ENCODE data around the gene ZNF205. TPM values are rescaled to one million over a fixed set of nuclear protein-coding genes. Genes with fewer than 3 reads are reported as not detected.

ZNF205 gene
- polyA plus RNA-seq, 3 donors: 1.0 to 6.7 (median 1.3) TPM

DNA sequence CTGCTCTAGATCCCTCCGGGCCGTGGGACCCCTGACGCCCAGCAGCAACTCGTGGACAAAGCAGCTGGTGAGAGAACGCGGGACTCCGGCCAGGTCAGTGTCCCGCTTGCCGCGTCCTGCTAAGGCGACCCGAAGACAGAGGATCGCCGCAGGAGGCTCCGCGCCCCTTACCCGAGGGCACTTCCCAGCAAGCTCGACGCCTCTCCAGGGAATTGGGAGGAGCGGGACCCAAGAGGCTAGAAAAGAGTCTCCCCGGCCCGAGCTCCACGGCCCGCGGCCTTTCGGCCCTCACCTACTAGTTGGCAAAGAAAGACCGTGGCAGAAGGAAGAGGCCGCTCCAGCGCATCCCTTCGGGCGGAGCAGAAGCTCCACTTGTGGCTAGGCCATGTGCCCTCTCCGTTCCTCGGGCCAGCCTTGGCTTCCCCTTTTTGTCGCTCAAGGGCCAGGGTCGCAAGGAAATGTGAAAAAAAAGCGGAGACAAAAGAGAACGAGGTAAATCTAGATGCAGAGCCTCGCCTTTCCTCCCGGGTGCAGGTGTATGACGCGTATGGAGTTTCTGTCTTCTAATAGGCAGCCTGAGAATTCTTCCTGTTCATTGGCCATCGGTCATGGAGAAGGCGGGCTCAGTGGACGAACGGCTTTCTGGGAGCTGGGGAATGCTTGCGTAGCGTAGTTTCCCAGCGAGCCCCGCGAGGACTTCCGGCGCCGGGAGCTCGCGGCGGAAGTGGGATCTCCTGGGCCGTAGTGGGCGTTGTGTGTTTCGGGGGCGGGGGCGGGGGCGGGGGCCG lies 22.1 kb downstream of the ZNF205 start, which contains the start of gene ZNF213:
Gene ZNF213, plus strand, starts transcription at position 692 of the 788 bp plus-strand sequence. CDS start 2,252 bp downstream, outside the sequence.
- Histone ChIP-seq H4K20me1 (ENCODE audit: insufficient read depth, low read length) (peaks cover 4% of the 10 kb centered on the region), H3K4me3 (replicated peaks in 1 of 3; ENCODE audit: low read depth in 2 of 3, low read length in 3 of 3) (peak within 1 kb of the TSS; percentile 89 to 98 (median 94)), H3K36me3 (replicated peaks in 1 of 2; ENCODE audit: control insufficient read depth in 1 of 2, insufficient read depth in 2 of 2, low read length in 2 of 2) (peaks cover 21 to 27% of the 10 kb centered on the region in 2 donors), H3K27me3 (ENCODE audit: control insufficient read depth in 2 of 2, insufficient read depth in 2 of 2, low read length in 2 of 2) (no peaks in the 10 kb centered on the region), H3K27ac (ENCODE audit: low read depth in 1 of 2, low read length in 2 of 2) (peak within 1 kb of the TSS; percentile 91 to 93), H3K79me2 (ENCODE audit: insufficient read depth, low read length) (peaks cover 42% of the 10 kb centered on the region), H3K4me1 (ENCODE audit: control insufficient read depth in 1 of 2, insufficient read depth in 2 of 2, low read length in 2 of 2) (peaks cover 26 to 36% of the 10 kb centered on the region in 2 donors), H2AFZ (ENCODE audit: insufficient read depth, low read depth, low read length, poor library complexity, severe bottlenecking) (peak within 1 kb of the TSS; percentile 99), H3K9ac (ENCODE audit: insufficient read depth, low read length, poor library complexity, severe bottlenecking) (peak within 1 kb of the TSS; percentile 87), H3K4me2 (replicated peaks; ENCODE audit: extremely low read depth, low read length, poor library complexity, severe bottlenecking) (peak within 1 kb of the TSS; percentile 93), H3K9me3 (replicated peaks in 1 of 2; ENCODE audit: control insufficient read depth in 1 of 2, insufficient read depth in 1 of 2, low read length in 2 of 2) (no peaks in the 10 kb centered on the region)
- intact Hi-C loops (cut with micrococcal nuclease): loop anchor here in 1 of 2 donors (2.0 kb wide), 1 partner anchor 16 kb away; no protein-coding TSS in a partner anchor
- Mint-ChIP-seq H3K9me3 (no peaks in the 10 kb centered on the region), H3K4me1 (peaks cover 33% of the 10 kb centered on the region), H3K27ac (peak within 1 kb of the TSS; percentile 91 to 98 (median 98)), H3K36me3 (peaks cover 19 to 32% of the 10 kb centered on the region in 2 donors), H3K27me3 (ENCODE audit: low read depth in 3 of 3) (peaks cover 0 to 2% (median 0%) of the 10 kb centered on the region in 3 donors), H3K4me3 (peak within 1 kb of the TSS; percentile 97 to 98)
- TF ChIP-seq, protein P1, sequence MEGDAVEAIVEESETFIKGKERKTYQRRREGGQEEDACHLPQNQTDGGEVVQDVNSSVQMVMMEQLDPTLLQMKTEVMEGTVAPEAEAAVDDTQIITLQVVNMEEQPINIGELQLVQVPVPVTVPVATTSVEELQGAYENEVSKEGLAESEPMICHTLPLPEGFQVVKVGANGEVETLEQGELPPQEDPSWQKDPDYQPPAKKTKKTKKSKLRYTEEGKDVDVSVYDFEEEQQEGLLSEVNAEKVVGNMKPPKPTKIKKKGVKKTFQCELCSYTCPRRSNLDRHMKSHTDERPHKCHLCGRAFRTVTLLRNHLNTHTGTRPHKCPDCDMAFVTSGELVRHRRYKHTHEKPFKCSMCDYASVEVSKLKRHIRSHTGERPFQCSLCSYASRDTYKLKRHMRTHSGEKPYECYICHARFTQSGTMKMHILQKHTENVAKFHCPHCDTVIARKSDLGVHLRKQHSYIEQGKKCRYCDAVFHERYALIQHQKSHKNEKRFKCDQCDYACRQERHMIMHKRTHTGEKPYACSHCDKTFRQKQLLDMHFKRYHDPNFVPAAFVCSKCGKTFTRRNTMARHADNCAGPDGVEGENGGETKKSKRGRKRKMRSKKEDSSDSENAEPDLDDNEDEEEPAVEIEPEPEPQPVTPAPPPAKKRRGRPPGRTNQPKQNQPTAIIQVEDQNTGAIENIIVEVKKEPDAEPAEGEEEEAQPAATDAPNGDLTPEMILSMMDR (IDR thresholded peaks at IDR 0.05): no peak
- DNase-seq: peak; percentile 94 to 96 (median 96)
- under 1% methylated on average over 37 of the region's 63 CpGs for WGBS (ENCODE audit: insufficient coverage)

DNA sequence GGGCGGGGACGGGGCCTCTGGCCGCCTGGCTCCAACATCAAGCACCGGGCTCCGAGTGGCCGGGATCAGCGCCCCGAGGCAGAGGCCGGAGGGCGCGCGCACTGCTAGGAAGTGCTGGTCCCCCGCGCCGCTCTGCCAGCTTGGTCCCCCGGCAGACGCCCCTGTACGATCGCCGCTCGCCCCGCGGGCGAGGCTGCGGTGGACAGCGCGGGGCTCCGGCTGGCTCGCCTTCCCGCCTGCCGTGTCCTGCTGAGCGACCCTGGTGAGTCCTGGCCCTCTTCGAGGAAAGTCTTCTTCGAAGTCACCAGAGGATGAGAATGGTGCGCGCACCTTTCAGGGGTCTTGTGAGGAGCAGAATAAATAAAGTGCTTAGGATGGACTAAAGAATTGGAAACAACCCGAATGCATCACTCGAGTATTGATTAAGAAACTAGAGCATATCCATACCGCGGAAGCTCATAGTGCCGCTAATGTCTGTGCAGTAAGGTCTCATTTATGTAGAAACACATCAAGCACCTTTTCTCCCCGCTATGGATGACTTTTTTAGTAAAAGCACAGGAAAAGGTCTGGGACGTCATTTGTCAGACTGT lies 22.8 kb downstream of the ZNF205 start:
- under 1% methylated on average over 36 of the region's 43 CpGs for WGBS (ENCODE audit: insufficient coverage)
- peaks cover 29% of the 10 kb centered on the region for H3K4me1 Mint-ChIP-seq

More for the DNA sequence above, 22.8 kb downstream of the ZNF205 start:
- Histone ChIP-seq H3K9me3 (replicated peaks in 1 of 2; ENCODE audit: control insufficient read depth in 1 of 2, insufficient read depth in 1 of 2, low read length in 2 of 2) (no peaks in the 10 kb centered on the region), H2AFZ (ENCODE audit: insufficient read depth, low read depth, low read length, poor library complexity, severe bottlenecking) (peak overlapping the region; percentile 99), H3K4me3 (replicated peaks in 1 of 3; ENCODE audit: low read depth in 2 of 3, low read length in 3 of 3) (peak overlapping the region; percentile 89 to 98 (median 94)), H3K27me3 (ENCODE audit: control insufficient read depth in 2 of 2, insufficient read depth in 2 of 2, low read length in 2 of 2) (no peaks in the 10 kb centered on the region), H4K20me1 (ENCODE audit: insufficient read depth, low read length) (peaks cover 4% of the 10 kb centered on the region), H3K9ac (ENCODE audit: insufficient read depth, low read length, poor library complexity, severe bottlenecking) (peak overlapping the region; percentile 81), H3K4me2 (replicated peaks; ENCODE audit: extremely low read depth, low read length, poor library complexity, severe bottlenecking) (peak overlapping the region; percentile 93), H3K27ac (ENCODE audit: low read depth in 1 of 2, low read length in 2 of 2) (peak overlapping the region in 1 of 2 donors; percentile 87), H3K36me3 (replicated peaks in 1 of 2; ENCODE audit: control insufficient read depth in 1 of 2, insufficient read depth in 2 of 2, low read length in 2 of 2) (peaks cover 23 to 34% of the 10 kb centered on the region in 2 donors), H3K79me2 (ENCODE audit: insufficient read depth, low read length) (peaks cover 42% of the 10 kb centered on the region), H3K4me1 (ENCODE audit: control insufficient read depth in 1 of 2, insufficient read depth in 2 of 2, low read length in 2 of 2) (peaks cover 26 to 32% of the 10 kb centered on the region in 2 donors)
- peak overlapping the region; percentile 73 to 91 (median 84) for H3K27ac Mint-ChIP-seq
- TF ChIP-seq, protein P1 (IDR thresholded peaks at IDR 0.05): no peak
- peak overlapping the region; percentile 94 to 97 for H3K4me3 Mint-ChIP-seq
- peaks cover 0 to 2% (median 0%) of the 10 kb centered on the region in 3 donors for H3K27me3 Mint-ChIP-seq (ENCODE audit: low read depth in 3 of 3)
- H3K36me3 Mint-ChIP-seq: peaks cover 25 to 39% of the 10 kb centered on the region in 2 donors
- intact Hi-C loops (cut with micrococcal nuclease): loop anchor here in 1 of 2 donors (2.0 kb wide), 1 partner anchor 16 kb away; no protein-coding TSS in a partner anchor
- H3K9me3 Mint-ChIP-seq: no peaks in the 10 kb centered on the region
- DNase-seq: no peak
